HCEC 1CT (cell line): Measurements from ENCODE around the gene PDE10A.

Experiments
- DNase-seq: peaks from one replicate; pipeline ENCODE4 v3.0.0-alpha.2; 2017

The PDE10A gene

GRCh38 chr6:165458134-165458533 is 204.9 kb downstream of the PDE10A start:
- DNase-seq = no peak

GRCh38 chr6:165456286-165456685 is 206.8 kb downstream of the PDE10A start:
- no peak for DNase-seq

GRCh38 chr6:165455488-165455887 is 207.6 kb downstream of the PDE10A start:
- DNase-seq = no peak

- no peak for DNase-seq
Measured at GRCh38 chr6:165453395-165453794, 209.6 kb downstream of the PDE10A start.

GRCh38 chr6:165451838-165452237 is 211.2 kb downstream of the PDE10A start:
- no peak for DNase-seq

- DNase-seq = no peak
Measured at GRCh38 chr6:165448210-165448609, 214.8 kb downstream of the PDE10A start.

GRCh38 chr6:165447141-165447540 is 215.9 kb downstream of the PDE10A start:
- no peak for DNase-seq

GRCh38 chr6:165446331-165446730 is 216.7 kb downstream of the PDE10A start:
- no peak for DNase-seq

- no peak for DNase-seq
Measured at GRCh38 chr6:165443462-165443861, 219.6 kb downstream of the PDE10A start.

GRCh38 chr6:165441181-165441580 is 221.9 kb downstream of the PDE10A start:
- DNase-seq = no peak

- DNase-seq = peak; percentile 15
Measured at GRCh38 chr6:165439928-165440554, 223.0 kb downstream of the PDE10A start.

GRCh38 chr6:165426892-165427291 is 236.1 kb downstream of the PDE10A start:
- DNase-seq = no peak

GRCh38 chr6:165422192-165422591 is 240.8 kb downstream of the PDE10A start:
- no peak for DNase-seq

GRCh38 chr6:165417278-165417865 is 245.7 kb downstream of the PDE10A start:
- no peak for DNase-seq

- no peak for DNase-seq
Measured at GRCh38 chr6:165404697-165405096, 258.3 kb downstream of the PDE10A start.

GRCh38 chr6:165404296-165404695 is 258.7 kb downstream of the PDE10A start:
- no peak for DNase-seq

GRCh38 chr6:165403006-165403595 is 259.9 kb downstream of the PDE10A start:
- DNase-seq = no peak

- no peak for DNase-seq
Measured at GRCh38 chr6:165401092-165401491, 261.9 kb downstream of the PDE10A start.

GRCh38 chr6:165390475-165390874 is 272.6 kb downstream of the PDE10A start:
- DNase-seq = no peak

GRCh38 chr6:165389534-165389933 is 273.5 kb downstream of the PDE10A start:
- no peak for DNase-seq

GRCh38 chr6:165383323-165383722 is 279.7 kb downstream of the PDE10A start:
- DNase-seq = no peak

GRCh38 chr6:165376100-165376499 is 286.9 kb downstream of the PDE10A start:
- no peak for DNase-seq

- no peak for DNase-seq
Measured at GRCh38 chr6:165365371-165365770, 297.7 kb downstream of the PDE10A start.

- DNase-seq = no peak
Measured at GRCh38 chr6:165345700-165346099, 317.3 kb downstream of the PDE10A start.

GRCh38 chr6:165340532-165340931 is 322.5 kb downstream of the PDE10A start:
- no peak for DNase-seq
